ENCODE data around the gene THSD4.
"Not testable (repeated sequence)": the region's sequence is repeated elsewhere in the genome, so short reads cannot be mapped to it uniquely, and the experiment has no call there.

THSD4 gene

GRCh38 chr15:71259866-71260265 is 144.6 kb downstream of the THSD4 start:
- H3K27me3 ChIP-seq (ENCODE audit: control insufficient read depth, low read length), result no peaks in the 10 kb centered on the region
- no peaks in the 10 kb centered on the region for H3K79me2 ChIP-seq (ENCODE audit: control insufficient read depth, low read length)
- H3K4me3 ChIP-seq (ENCODE audit: low read length), result no peak overlapping the region
- H3K4me2 ChIP-seq (ENCODE audit: low read length), result no peak overlapping the region
- no peaks in the 10 kb centered on the region for H3K9me3 ChIP-seq (ENCODE audit: control insufficient read depth, insufficient read depth, low read length)
- no peaks in the 10 kb centered on the region for H3K9me2 ChIP-seq (replicated peaks; ENCODE audit: control insufficient read depth, low read length)
- TF ChIP-seq EZH2phosphoT487 (IDR thresholded peaks at IDR 0.05; ENCODE audit: borderline replicate concordance, low read length) (no peak), CTCF (IDR thresholded peaks at IDR 0.05; ENCODE audit: low read depth, low read length, poor library complexity, severe bottlenecking) (no peak)
- no peaks in the 10 kb centered on the region for H4K20me1 ChIP-seq (ENCODE audit: control insufficient read depth, insufficient read depth, low read depth, low read length)
- H3K36me3 ChIP-seq (ENCODE audit: control insufficient read depth, low read length), result no peaks in the 10 kb centered on the region
- no peak overlapping the region for H3K27ac ChIP-seq (ENCODE audit: low read depth, low read length)
- H3K4me1 ChIP-seq (ENCODE audit: control insufficient read depth, low read length), result no peaks in the 10 kb centered on the region
- no peaks in the 10 kb centered on the region for H3F3A ChIP-seq (ENCODE audit: control insufficient read depth, insufficient read depth)

- TF ChIP-seq EZH2phosphoT487 (IDR thresholded peaks at IDR 0.05; ENCODE audit: borderline replicate concordance, low read length) (no peak), CTCF (IDR thresholded peaks at IDR 0.05; ENCODE audit: low read depth, low read length, poor library complexity, severe bottlenecking) (no peak)
- Histone ChIP-seq H4K20me1 (ENCODE audit: control insufficient read depth, insufficient read depth, low read depth, low read length) (no peaks in the 10 kb centered on the region), H3K27me3 (ENCODE audit: control insufficient read depth, low read length) (no peaks in the 10 kb centered on the region), H3F3A (ENCODE audit: control insufficient read depth, insufficient read depth) (no peaks in the 10 kb centered on the region), H3K4me2 (ENCODE audit: low read length) (no peak overlapping the region), H3K4me3 (ENCODE audit: low read length) (no peak overlapping the region), H3K27ac (ENCODE audit: low read depth, low read length) (no peak overlapping the region), H3K36me3 (ENCODE audit: control insufficient read depth, low read length) (no peaks in the 10 kb centered on the region), H3K79me2 (ENCODE audit: control insufficient read depth, low read length) (no peaks in the 10 kb centered on the region), H3K4me1 (ENCODE audit: control insufficient read depth, low read length) (no peaks in the 10 kb centered on the region), H3K9me3 (ENCODE audit: control insufficient read depth, insufficient read depth, low read length) (no peaks in the 10 kb centered on the region), H3K9me2 (replicated peaks; ENCODE audit: control insufficient read depth, low read length) (no peaks in the 10 kb centered on the region)
Observed at GRCh38 chr15:71261418-71261817, 146.1 kb downstream of the THSD4 start.

GRCh38 chr15:71261909-71262308 is 146.6 kb downstream of the THSD4 start:
- Histone ChIP-seq H3K4me3 (ENCODE audit: low read length) (no peak overlapping the region), H3K9me3 (ENCODE audit: control insufficient read depth, insufficient read depth, low read length) (no peaks in the 10 kb centered on the region), H3K4me2 (ENCODE audit: low read length) (no peak overlapping the region), H3K9me2 (replicated peaks; ENCODE audit: control insufficient read depth, low read length) (no peaks in the 10 kb centered on the region), H3K36me3 (ENCODE audit: control insufficient read depth, low read length) (no peaks in the 10 kb centered on the region), H3K4me1 (ENCODE audit: control insufficient read depth, low read length) (no peaks in the 10 kb centered on the region), H3K27me3 (ENCODE audit: control insufficient read depth, low read length) (no peaks in the 10 kb centered on the region), H3K79me2 (ENCODE audit: control insufficient read depth, low read length) (no peaks in the 10 kb centered on the region), H4K20me1 (ENCODE audit: control insufficient read depth, insufficient read depth, low read depth, low read length) (no peaks in the 10 kb centered on the region), H3K27ac (ENCODE audit: low read depth, low read length) (no peak overlapping the region), H3F3A (ENCODE audit: control insufficient read depth, insufficient read depth) (no peaks in the 10 kb centered on the region)
- no peak for TF ChIP-seq EZH2phosphoT487 (IDR thresholded peaks at IDR 0.05; ENCODE audit: borderline replicate concordance, low read length)
- TF ChIP-seq CTCF (IDR thresholded peaks at IDR 0.05; ENCODE audit: low read depth, low read length, poor library complexity, severe bottlenecking), result no peak

- H3K27me3 ChIP-seq (ENCODE audit: control insufficient read depth, low read length), result no peaks in the 10 kb centered on the region
- TF ChIP-seq CTCF (IDR thresholded peaks at IDR 0.05; ENCODE audit: low read depth, low read length, poor library complexity, severe bottlenecking) (no peak), EZH2phosphoT487 (IDR thresholded peaks at IDR 0.05; ENCODE audit: borderline replicate concordance, low read length) (no peak)
- no peaks in the 10 kb centered on the region for H3F3A ChIP-seq (ENCODE audit: control insufficient read depth, insufficient read depth)
- no peaks in the 10 kb centered on the region for H3K9me2 ChIP-seq (replicated peaks; ENCODE audit: control insufficient read depth, low read length)
- H3K36me3 ChIP-seq (ENCODE audit: control insufficient read depth, low read length), result no peaks in the 10 kb centered on the region
- no peaks in the 10 kb centered on the region for H3K9me3 ChIP-seq (ENCODE audit: control insufficient read depth, insufficient read depth, low read length)
- H4K20me1 ChIP-seq (ENCODE audit: control insufficient read depth, insufficient read depth, low read depth, low read length), result no peaks in the 10 kb centered on the region
- no peak overlapping the region for H3K4me2 ChIP-seq (ENCODE audit: low read length)
- H3K4me3 ChIP-seq (ENCODE audit: low read length), result no peak overlapping the region
- no peaks in the 10 kb centered on the region for H3K79me2 ChIP-seq (ENCODE audit: control insufficient read depth, low read length)
- H3K4me1 ChIP-seq (ENCODE audit: control insufficient read depth, low read length), result no peaks in the 10 kb centered on the region
- no peak overlapping the region for H3K27ac ChIP-seq (ENCODE audit: low read depth, low read length)
Observed at GRCh38 chr15:71262599-71262998, 147.3 kb downstream of the THSD4 start.

DNA sequence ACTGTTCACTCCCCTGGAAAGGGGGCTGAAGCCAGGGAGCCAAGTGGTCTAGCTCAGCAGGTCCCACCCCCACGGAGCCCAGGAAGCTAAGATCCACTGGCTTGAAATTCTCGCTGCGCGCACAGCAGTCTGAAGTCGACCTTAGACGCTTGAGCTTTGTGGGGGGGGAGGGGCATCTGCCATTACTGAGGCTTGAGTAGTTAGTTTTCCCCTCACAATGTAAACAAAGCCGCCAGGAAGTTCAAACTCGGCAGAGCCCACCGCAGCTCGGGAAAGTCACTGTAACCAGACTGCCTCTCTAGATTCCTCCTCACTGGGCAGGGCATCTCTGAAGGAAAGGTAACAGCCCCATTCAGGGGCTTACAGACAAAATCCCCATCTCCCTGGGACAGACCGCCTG is 150.3 kb downstream of the THSD4 start:
- not testable (repeated sequence) for H4K20me1 ChIP-seq (ENCODE audit: control insufficient read depth, insufficient read depth, low read depth, low read length); H3K4me2 ChIP-seq (ENCODE audit: low read length); H3K4me3 ChIP-seq (ENCODE audit: low read length); H3K9me2 ChIP-seq (replicated peaks; ENCODE audit: control insufficient read depth, low read length); H3F3A ChIP-seq (ENCODE audit: control insufficient read depth, insufficient read depth); H3K4me1 ChIP-seq (ENCODE audit: control insufficient read depth, low read length); H3K79me2 ChIP-seq (ENCODE audit: control insufficient read depth, low read length); H3K27me3 ChIP-seq (ENCODE audit: control insufficient read depth, low read length); H3K9me3 ChIP-seq (ENCODE audit: control insufficient read depth, insufficient read depth, low read length); H3K36me3 ChIP-seq (ENCODE audit: control insufficient read depth, low read length); H3K27ac ChIP-seq (ENCODE audit: low read depth, low read length)
